ENCODE measurements around the gene PIN1. TPM values are rescaled to one million over a fixed set of nuclear protein-coding genes. Genes with fewer than 3 reads are reported as not detected.
A peak's percentile ranks its signal among the peaks of the same experiment; 100 is the strongest.
"Not testable (repeated sequence)": the region's sequence is repeated elsewhere in the genome, so short reads cannot be mapped to it uniquely, and the experiment has no call there.

PIN1 gene
- 114 and 145 TPM in 2 replicates for total RNA-seq (2014; rRNA removed; shearing (Covaris generic); ENCODE audit: low replicate concordance)

GRCh38 chr19:9834726-9835506, at the start of gene PIN1:
Gene PIN1 (plus strand): TSS chr19:9835318. CDS start chr19:9835345, 27 bp downstream.
- in situ Hi-C loops (cut with HindIII; ENCODE audit: low pct_unique_long_range_greater_than_20kb, low sequenced_read_pairs), result no loop called here
- peak; percentile 93 for DNase-seq (ENCODE audit: low read depth)

- DNase-seq (ENCODE audit: low read depth), result peak; percentile 77
Measured at GRCh38 chr19:9785367-9786331, 49.5 kb upstream of the PIN1 start.

GRCh38 chr19:9786342-9786741, 48.8 kb upstream of the PIN1 start:
- no peak for DNase-seq (ENCODE audit: low read depth)
- in situ Hi-C loops (cut with HindIII; ENCODE audit: low pct_unique_long_range_greater_than_20kb, low sequenced_read_pairs), result no loop called here

More at GRCh38 chr19:9785367-9786331, 49.5 kb upstream of the PIN1 start:
- in situ Hi-C loops (cut with HindIII; ENCODE audit: low pct_unique_long_range_greater_than_20kb, low sequenced_read_pairs), result no loop called here

GRCh38 chr19:9786819-9787218, 48.3 kb upstream of the PIN1 start:
- no peak for DNase-seq (ENCODE audit: low read depth)
- in situ Hi-C loops (cut with HindIII; ENCODE audit: low pct_unique_long_range_greater_than_20kb, low sequenced_read_pairs), result no loop called here

- in situ Hi-C loops (cut with HindIII; ENCODE audit: low pct_unique_long_range_greater_than_20kb, low sequenced_read_pairs); DNase-seq (ENCODE audit: low read depth): not testable (repeated sequence)
Measured at GRCh38 chr19:9788604-9789003, 46.5 kb upstream of the PIN1 start.

- in situ Hi-C loops (cut with HindIII; ENCODE audit: low pct_unique_long_range_greater_than_20kb, low sequenced_read_pairs), result no loop called here
- no peak for DNase-seq (ENCODE audit: low read depth)
Measured at GRCh38 chr19:9789066-9789465, 46.1 kb upstream of the PIN1 start.

GRCh38 chr19:9789579-9789978, 45.5 kb upstream of the PIN1 start:
- in situ Hi-C loops (cut with HindIII; ENCODE audit: low pct_unique_long_range_greater_than_20kb, low sequenced_read_pairs); DNase-seq (ENCODE audit: low read depth): not testable (repeated sequence)

GRCh38 chr19:9791073-9791367, 44.1 kb upstream of the PIN1 start:
- peak; percentile 46 for DNase-seq (ENCODE audit: low read depth)

GRCh38 chr19:9791552-9792205, 43.4 kb upstream of the PIN1 start:
- in situ Hi-C loops (cut with HindIII; ENCODE audit: low pct_unique_long_range_greater_than_20kb, low sequenced_read_pairs), result no loop called here
- DNase-seq (ENCODE audit: low read depth), result peak; percentile 83

More at GRCh38 chr19:9791073-9791367, 44.1 kb upstream of the PIN1 start:
- in situ Hi-C loops (cut with HindIII; ENCODE audit: low pct_unique_long_range_greater_than_20kb, low sequenced_read_pairs), result not testable (repeated sequence)

GRCh38 chr19:9792206-9793070, 42.7 kb upstream of the PIN1 start:
- in situ Hi-C loops (cut with HindIII; ENCODE audit: low pct_unique_long_range_greater_than_20kb, low sequenced_read_pairs), result no loop called here
- peak; percentile 68 for DNase-seq (ENCODE audit: low read depth)

GRCh38 chr19:9793071-9793591, 42.0 kb upstream of the PIN1 start:
- in situ Hi-C loops (cut with HindIII; ENCODE audit: low pct_unique_long_range_greater_than_20kb, low sequenced_read_pairs), result no loop called here
- DNase-seq (ENCODE audit: low read depth), result no peak

- DNase-seq (ENCODE audit: low read depth), result peak; percentile 75
- in situ Hi-C loops (cut with HindIII; ENCODE audit: low pct_unique_long_range_greater_than_20kb, low sequenced_read_pairs), result no loop called here
Measured at GRCh38 chr19:9796113-9796773, 38.9 kb upstream of the PIN1 start.

GRCh38 chr19:9797871-9798270, 37.2 kb upstream of the PIN1 start:
- in situ Hi-C loops (cut with HindIII; ENCODE audit: low pct_unique_long_range_greater_than_20kb, low sequenced_read_pairs), result no loop called here
- DNase-seq (ENCODE audit: low read depth), result no peak

GRCh38 chr19:9799162-9799561, 36.0 kb upstream of the PIN1 start:
- in situ Hi-C loops (cut with HindIII; ENCODE audit: low pct_unique_long_range_greater_than_20kb, low sequenced_read_pairs), result no loop called here
- DNase-seq (ENCODE audit: low read depth), result no peak

GRCh38 chr19:9801976-9802375, 33.1 kb upstream of the PIN1 start:
- DNase-seq (ENCODE audit: low read depth), result no peak

GRCh38 chr19:9806803-9807202, 28.3 kb upstream of the PIN1 start:
- in situ Hi-C loops (cut with HindIII; ENCODE audit: low pct_unique_long_range_greater_than_20kb, low sequenced_read_pairs), result no loop called here
- DNase-seq (ENCODE audit: low read depth), result no peak

More at GRCh38 chr19:9801976-9802375, 33.1 kb upstream of the PIN1 start:
- in situ Hi-C loops (cut with HindIII; ENCODE audit: low pct_unique_long_range_greater_than_20kb, low sequenced_read_pairs), result no loop called here

Measured in Caki2 (cell line).